IMR-90 (cell line): Measurements from ENCODE around the gene GPR107. TPM values are rescaled to one million over a fixed set of nuclear protein-coding genes. Genes with fewer than 3 reads are reported as not detected.
A peak's percentile ranks its signal among the peaks of the same experiment; 100 is the strongest.

ENCODE experiments used
- ATAC-seq: fragments of 200-7000 bp; cut with Tn5 transposase; 2 replicates; pipeline ENCODE4 v1.9.1; 2020; ENCODE audit warnings: low read depth, mild to moderate bottlenecking, moderate library complexity
- BruUV-seq: library from RNA; stranded (reverse); fragments of 400-500 nt; replicated peaks from 2 replicates; lab custom pipeline; 2021; lab: Mats Ljungman, UMichigan
- CTCF ChIA-PET: fragments of 300-600 bp; formaldehyde crosslinking; extraction: SDS; loops from one replicate; lab custom pipeline; 2021; ENCODE audit warnings: antibody characterized with exemption; lab: Yijun Ruan, JAX
- POLR2A ChIA-PET: fragments of 300-600 bp; sonication (Branson Sonifier 250); formaldehyde crosslinking; loops from one replicate; lab custom pipeline; 2022; ENCODE audit warnings: antibody characterized with exemption; ENCODE audit not compliant: unreplicated experiment; lab: Charles Lee
- DNase-seq: peaks from one replicate; pipeline ENCODE4 v3.0.0; 2013
- H2AFZ ChIP-seq: replicated peaks from 2 replicates; pipeline ENCODE3; 2013; ENCODE audit warnings: low read length, mild to moderate bottlenecking; ENCODE audit not compliant: poor library complexity
- H2AK5ac ChIP-seq: 2 replicates; pipeline ENCODE4 v1.6.1; 2013; ENCODE audit warnings: low read depth, low read length, inconsistent platforms
- H2AK9ac ChIP-seq: replicated peaks from 2 replicates; pipeline ENCODE3; 2013; ENCODE audit warnings: mild to moderate bottlenecking, low read depth, low read length, moderate library complexity; ENCODE audit not compliant: poor library complexity
- H2BK120ac ChIP-seq: 2 replicates; pipeline ENCODE4 v1.6.1; 2013; ENCODE audit warnings: low read depth, low read length, inconsistent platforms
- H2BK15ac ChIP-seq: 3 replicates; pipeline ENCODE4 v1.6.1; 2013; ENCODE audit warnings: low read depth, low read length, inconsistent platforms
- H2BK20ac ChIP-seq: 2 replicates; pipeline ENCODE4 v1.6.1; 2013; ENCODE audit warnings: low read depth, mild to moderate bottlenecking, inconsistent platforms, low read length, moderate library complexity
- H2BK5ac ChIP-seq: 2 replicates; pipeline ENCODE4 v1.6.1; 2013; ENCODE audit warnings: mild to moderate bottlenecking, low read depth, low read length, inconsistent platforms; ENCODE audit not compliant: poor library complexity, severe bottlenecking
- H3K14ac ChIP-seq: replicated peaks from 2 replicates; pipeline ENCODE4 v1.6.1; 2013; ENCODE audit warnings: low read depth, low read length, inconsistent platforms
- H3K18ac ChIP-seq: 2 replicates; pipeline ENCODE4 v1.6.1; 2013; ENCODE audit warnings: low read depth, low read length, control low read depth
- H3K23ac ChIP-seq: 2 replicates; pipeline ENCODE4 v1.6.1; 2013; ENCODE audit warnings: low read depth, low read length, inconsistent platforms
- H3K27ac ChIP-seq: 2 replicates; pipeline ENCODE4 v1.5.1; 2013; ENCODE audit warnings: mild to moderate bottlenecking, control low read depth, low read length; ENCODE audit not compliant: insufficient read depth
- H3K27me3 ChIP-seq: 2 replicates; pipeline ENCODE4 v1.6.1; 2013; ENCODE audit warnings: low read length; ENCODE audit not compliant: control insufficient read depth, insufficient read depth
- H3K36me3 ChIP-seq: 2 replicates; pipeline ENCODE4 v1.6.1; 2013; ENCODE audit warnings: low read length, mixed read lengths; ENCODE audit not compliant: control insufficient read depth, insufficient read depth
- H3K4ac ChIP-seq: 2 replicates; pipeline ENCODE4 v1.6.1; 2013; ENCODE audit warnings: low read depth, low read length, inconsistent platforms
- H3K4me1 ChIP-seq: 2 replicates; pipeline ENCODE4 v1.6.1; 2013; ENCODE audit warnings: low read length, mixed read lengths; ENCODE audit not compliant: control insufficient read depth, insufficient read depth
- H3K4me2 ChIP-seq: 2 replicates; pipeline ENCODE4 v1.6.1; 2013; ENCODE audit warnings: low read depth, mild to moderate bottlenecking, control low read depth, low read length, moderate library complexity
- H3K4me3 ChIP-seq: 2 replicates; pipeline ENCODE4 v1.5.1; 2013; ENCODE audit warnings: low read depth, mild to moderate bottlenecking, control low read depth, low read length, moderate library complexity; ENCODE audit not compliant: insufficient read depth
- H3K56ac ChIP-seq: 2 replicates; pipeline ENCODE4 v1.6.1; 2013; ENCODE audit warnings: low read length, inconsistent platforms; ENCODE audit not compliant: insufficient read depth; ENCODE audit errors: extremely low read depth
- H3K79me1 ChIP-seq, 2 experiments: 2 replicates each; pipeline ENCODE4 v1.6.1; 2013; ENCODE audit warnings: low read length in 2 of 2, inconsistent platforms in 1 of 2, low read depth in 1 of 2
- H3K9ac ChIP-seq: 2 replicates; pipeline ENCODE4 v1.6.1; 2013; ENCODE audit warnings: low read depth, low read length, control low read depth
- H3K9me1 ChIP-seq: 2 replicates; pipeline ENCODE4 v1.6.1; 2013; ENCODE audit warnings: low read length, inconsistent platforms; ENCODE audit not compliant: insufficient read depth
- H3K9me3 ChIP-seq: 2 replicates; pipeline ENCODE4 v1.6.1; 2013; ENCODE audit warnings: low read length; ENCODE audit not compliant: control insufficient read depth, insufficient read depth
- H4K20me1 ChIP-seq: 2 replicates; pipeline ENCODE4 v1.6.1; 2013; ENCODE audit warnings: low read length, inconsistent platforms; ENCODE audit not compliant: insufficient read depth
- H4K5ac ChIP-seq: 2 replicates; pipeline ENCODE4 v1.6.1; 2013; ENCODE audit warnings: mild to moderate bottlenecking, low read depth, low read length, control low read depth
- H4K8ac ChIP-seq, 2 experiments: 2 replicates each; pipeline ENCODE4 v1.6.1; 2013; ENCODE audit warnings: low read depth in 2 of 2, low read length in 2 of 2, control low read depth in 1 of 2, inconsistent platforms in 1 of 2
- H4K91ac ChIP-seq: 2 replicates; pipeline ENCODE4 v1.6.1; 2013; ENCODE audit warnings: low read depth, low read length, inconsistent platforms; ENCODE audit not compliant: insufficient read depth
- BHLHE40 ChIP-seq: fragments of 150-350 bp; IDR thresholded peaks from 2 replicates; pipeline ENCODE4 v1.6.1; 2016; ENCODE audit warnings: mild to moderate bottlenecking, low read depth, low read length
- CEBPB ChIP-seq: IDR thresholded peaks from 2 replicates; pipeline ENCODE4 v1.6.1; 2012; ENCODE audit warnings: low read depth, low read length, improper control_type of control experiment
- CHD1 ChIP-seq: IDR thresholded peaks from 2 replicates; pipeline ENCODE4 v1.6.1; 2012; ENCODE audit warnings: low read depth, low read length, improper control_type of control experiment
- CTCF ChIP-seq: conservative IDR thresholded peaks from 2 replicates; pipeline ENCODE4 v1.5.1; 2012; ENCODE audit warnings: mild to moderate bottlenecking, low read depth, low read length, improper control_type of control experiment
- FOS ChIP-seq: fragments of 150-350 bp; IDR thresholded peaks from 2 replicates; pipeline ENCODE4 v1.6.1; 2016; ENCODE audit warnings: low read depth, low read length
- MAFK ChIP-seq: IDR thresholded peaks from 2 replicates; pipeline ENCODE4 v1.6.1; 2012; ENCODE audit warnings: low read depth, low read length, improper control_type of control experiment
- MAZ ChIP-seq: IDR thresholded peaks from 2 replicates; pipeline ENCODE4 v1.6.1; 2012; ENCODE audit warnings: low read depth, mild to moderate bottlenecking, low read length, improper control_type of control experiment, moderate library complexity, borderline replicate concordance
- MXI1 ChIP-seq: IDR thresholded peaks from 2 replicates; pipeline ENCODE4 v1.6.1; 2012; ENCODE audit warnings: low read depth, mild to moderate bottlenecking, low read length, moderate library complexity, borderline replicate concordance
- NFE2L2 ChIP-seq: fragments of 150-350 bp; IDR thresholded peaks from 2 replicates; pipeline ENCODE4 v1.6.1; 2016; ENCODE audit warnings: low read depth, mild to moderate bottlenecking, low read length
- POLR2A ChIP-seq: IDR thresholded peaks from 2 replicates; pipeline ENCODE4 v1.6.1; 2012; ENCODE audit warnings: mild to moderate bottlenecking, low read depth, low read length
- RAD21 ChIP-seq: IDR thresholded peaks from 2 replicates; pipeline ENCODE4 v1.6.1; 2012; ENCODE audit warnings: low read length, improper control_type of control experiment
- RCOR1 ChIP-seq: IDR thresholded peaks from 2 replicates; pipeline ENCODE4 v1.6.1; 2012; ENCODE audit warnings: mild to moderate bottlenecking, low read length, improper control_type of control experiment; ENCODE audit not compliant: insufficient replicate concordance
- RFX5 ChIP-seq: IDR thresholded peaks from 2 replicates; pipeline ENCODE4 v1.8.0; 2012; ENCODE audit warnings: low read depth, mild to moderate bottlenecking, low read length, moderate library complexity
- SMC3 ChIP-seq: fragments of 150-350 bp; IDR thresholded peaks from 2 replicates; pipeline ENCODE4 v1.6.1; 2016; ENCODE audit warnings: low read depth, mild to moderate bottlenecking, antibody characterized with exemption, low read length, moderate library complexity
- WGBS, 2 experiments: methylation state at CpG; one replicate each; pipeline versions ENCODE4 v1.1.5 to v1.1.7; 2013; ENCODE audit warnings: missing lambda C conversion rate in 2 of 2; ENCODE audit not compliant: insufficient read length in 1 of 2; ENCODE audit errors: extremely low coverage in 2 of 2; 5-methylcytosine and 5-hydroxymethylcytosine counted together
- dilution Hi-C: fragments of 300-500 bp; cut with HindIII; formaldehyde crosslinking; loops from one replicate; pipeline ENCODE4 v1.14.3; 2018; ENCODE audit warnings: low sequenced_read_pairs; ENCODE audit not compliant: unreplicated experiment
- in situ Hi-C: fragments of 300-500 bp; cut with MboI; formaldehyde crosslinking; loops from 3 replicates; pipeline ENCODE4 v1.14.3; 2019; ENCODE audit warnings: low sequenced_read_pairs, inconsistent platforms, mixed read lengths
- intact Hi-C: fragments of 100-400 bp; cut with micrococcal nuclease; formaldehyde crosslinking; loops from 2 replicates; pipeline ENCODE4 v1.10.0; 2022
- polyA plus RNA-seq, 3 experiments: library from polyadenylated mRNA; depleted of rRNA; stranded (reverse); fragments of >200 nt; gene quantifications; 2 replicates each; pipeline ENCODE4 v1.2.3, GENCODE V29; 2012; ENCODE audit warnings: low replicate concordance in 1 of 3
- total RNA-seq: library from RNA; depleted of rRNA; stranded (reverse); fragments of >200 nt; gene quantifications from 2 replicates; pipeline ENCODE4 v1.2.3, GENCODE V29; 2012
- TF ChIP-seq, protein P1 (sequence below): fragments of 150-350 bp; IDR thresholded peaks from 2 replicates; pipeline ENCODE4 v1.6.1; 2016; ENCODE audit warnings: low read depth, mild to moderate bottlenecking, low read length, moderate library complexity, borderline replicate concordance
- TF ChIP-seq, protein P2 (sequence below): fragments of 150-350 bp; IDR thresholded peaks from 2 replicates; pipeline ENCODE4 v1.6.1; 2017; ENCODE audit warnings: mild to moderate bottlenecking, antibody characterized with exemption, low read length, low read depth

Gene GPR107
- total and polyA plus RNA-seq, 2 of the 4 experiments (the other 2 are of a cell fraction), result 16.7 to 21.6 TPM

DNA sequence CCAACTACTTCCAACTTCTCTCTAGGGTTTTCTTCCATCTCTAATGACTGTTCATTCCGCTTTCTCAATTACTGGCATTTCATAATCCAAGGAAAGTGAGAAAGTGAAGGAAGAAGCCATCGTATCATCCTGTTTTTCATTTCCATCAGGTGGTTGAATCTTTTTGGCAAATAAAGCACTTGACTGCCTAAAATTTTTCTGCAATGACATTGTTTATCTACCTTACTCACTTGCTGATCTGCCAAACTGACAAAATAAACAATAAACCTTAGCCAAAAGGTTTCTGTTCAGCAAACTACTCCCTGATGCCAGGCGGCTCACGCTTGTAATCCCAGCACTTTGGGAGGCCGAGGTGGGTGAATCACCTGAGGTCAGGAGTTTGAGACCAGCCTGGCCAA, 29.1 kb upstream of the GPR107 start:
- H2BK20ac ChIP-seq, result no peak overlapping the region
- peaks cover 6% of the 10 kb centered on the region for H3K9me1 ChIP-seq
- H3K79me1 ChIP-seq, result peaks cover 19 to 49% of the 10 kb centered on the region in 2 experiments
- H4K5ac ChIP-seq, result no peak overlapping the region
- CTCF ChIA-PET, result no interaction called here
- H3K56ac ChIP-seq, result no peak overlapping the region
- H3K27me3 ChIP-seq, result 0 out of 2 replicates have a peak, but pooled peaks cover 2% of the 10 kb centered on the region
- H2AFZ ChIP-seq, result no peak overlapping the region
- no peak overlapping the region for H3K18ac ChIP-seq
- no peak overlapping the region for H4K8ac ChIP-seq
- H3K14ac ChIP-seq, result no peak overlapping the region
- no peaks in the 10 kb centered on the region for H3K36me3 ChIP-seq
- no peak overlapping the region for H2AK5ac ChIP-seq
- no TSS peak for BruUV-seq
- no peak overlapping the region for H4K91ac ChIP-seq
- WGBS, 2 experiments, result no CpG with 5 or more reads among the region's 5 CpGs
- H3K23ac ChIP-seq, result no peak overlapping the region
- no peak overlapping the region for H3K9ac ChIP-seq
- peaks cover 2% of the 10 kb centered on the region; the same call in 1 of the 2 replicates for H3K9me3 ChIP-seq
- no peak overlapping the region for H3K4me3 ChIP-seq
- H2BK120ac ChIP-seq, result no peak overlapping the region
- dilution Hi-C loops (no loop called here), intact Hi-C loops (no loop called here), in situ Hi-C loops (no loop called here)
- H2BK5ac ChIP-seq, result no peak overlapping the region
- no peak for ATAC-seq
- H4K20me1 ChIP-seq, result peaks cover 41% of the 10 kb centered on the region
- DNase-seq, result peak; percentile 47
- no peak overlapping the region for H3K27ac ChIP-seq
- POLR2A ChIA-PET, result no interaction called here
- no peak overlapping the region for H2BK15ac ChIP-seq
- no peak overlapping the region for H3K4me2 ChIP-seq
- TF ChIP-seq MAZ (no peak), RCOR1 (no peak), BHLHE40 (no peak), POLR2A (no peak), RAD21 (no peak), CTCF (no peak), CHD1 (no peak), SMC3 (no peak), MXI1 (no peak), FOS (no peak), RFX5 (no peak), MAFK (no peak), CEBPB (no peak), NFE2L2 (no peak)
- TF ChIP-seq, protein P1, sequence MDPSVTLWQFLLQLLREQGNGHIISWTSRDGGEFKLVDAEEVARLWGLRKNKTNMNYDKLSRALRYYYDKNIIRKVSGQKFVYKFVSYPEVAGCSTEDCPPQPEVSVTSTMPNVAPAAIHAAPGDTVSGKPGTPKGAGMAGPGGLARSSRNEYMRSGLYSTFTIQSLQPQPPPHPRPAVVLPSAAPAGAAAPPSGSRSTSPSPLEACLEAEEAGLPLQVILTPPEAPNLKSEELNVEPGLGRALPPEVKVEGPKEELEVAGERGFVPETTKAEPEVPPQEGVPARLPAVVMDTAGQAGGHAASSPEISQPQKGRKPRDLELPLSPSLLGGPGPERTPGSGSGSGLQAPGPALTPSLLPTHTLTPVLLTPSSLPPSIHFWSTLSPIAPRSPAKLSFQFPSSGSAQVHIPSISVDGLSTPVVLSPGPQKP, result no peak
- TF ChIP-seq, protein P2, sequence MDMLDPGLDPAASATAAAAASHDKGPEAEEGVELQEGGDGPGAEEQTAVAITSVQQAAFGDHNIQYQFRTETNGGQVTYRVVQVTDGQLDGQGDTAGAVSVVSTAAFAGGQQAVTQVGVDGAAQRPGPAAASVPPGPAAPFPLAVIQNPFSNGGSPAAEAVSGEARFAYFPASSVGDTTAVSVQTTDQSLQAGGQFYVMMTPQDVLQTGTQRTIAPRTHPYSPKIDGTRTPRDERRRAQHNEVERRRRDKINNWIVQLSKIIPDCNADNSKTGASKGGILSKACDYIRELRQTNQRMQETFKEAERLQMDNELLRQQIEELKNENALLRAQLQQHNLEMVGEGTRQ, result no peak
- no peak overlapping the region for H3K4ac ChIP-seq
- H3K4me1 ChIP-seq, result peaks cover 2% of the 10 kb centered on the region
- no peak overlapping the region for H2AK9ac ChIP-seq
